Esophagus muscularis mucosa (tissue), 4 donors: Measurements from ENCODE around the gene METTL26.

Experiments used
- CTCF ChIP-seq, 3 experiments: fragments of 200-600 bp in 2 of 3; fragments of 450-650 bp in 1 of 3; sonication (generic) in 2 of 3; IDR thresholded peaks; one replicate each; pipeline ENCODE4 v1.5.1; 2017 to 2019; ENCODE audit warnings: antibody characterized with exemption in 3 of 3, mild to moderate bottlenecking in 2 of 3, moderate library complexity in 1 of 3
- EP300 ChIP-seq: sonication (generic); formaldehyde crosslinking; IDR thresholded peaks from one replicate; pipeline ENCODE4 v1.6.1; 2017; ENCODE audit warnings: antibody characterized with exemption
- POLR2A ChIP-seq: fragments of 450-650 bp; IDR thresholded peaks from one replicate; pipeline ENCODE4 v1.6.1; 2017; ENCODE audit warnings: antibody characterized with exemption, moderate library complexity, mild to moderate bottlenecking, low read depth
- POLR2AphosphoS5 ChIP-seq, 2 donors: sonication (generic); formaldehyde crosslinking; IDR thresholded peaks; one replicate each; pipeline ENCODE4 v1.6.1; 2017; ENCODE audit warnings: antibody characterized with exemption in 2 of 2

- TF ChIP-seq CTCF (IDR thresholded peaks at IDR 0.05), result no peak
- peak in 1 of 2 donors; percentile 25 for TF ChIP-seq POLR2AphosphoS5 (IDR thresholded peaks at IDR 0.05)
- no peak for TF ChIP-seq EP300
- TF ChIP-seq POLR2A, result no peak
These were observed 43.0 kb upstream of the METTL26 start for GRCh38 chr16:678858-679813.
